ENCODE measurements around the gene AFAP1. TPM values are rescaled to one million over a fixed set of nuclear protein-coding genes. Genes with fewer than 3 reads are reported as not detected.

Gene AFAP1
- polyA plus RNA-seq, 1 donor (not counting 4 experiments of a cell fraction or from before 2014, with no cell fraction given), result 7.6 TPM

- H4K20me1 ChIP-seq (ENCODE audit: control insufficient read depth, extremely low read depth, insufficient read depth, low read length), result no peaks in the 10 kb centered on the region
- DNase-seq (ENCODE audit: low read depth, low spot score) (no peak), FAIRE-seq (no peak)
- no peak overlapping the region for H3K4me3 ChIP-seq (ENCODE audit: control insufficient read depth in 2 of 3, extremely low read depth in 1 of 3, insufficient read depth in 2 of 3, low read depth in 1 of 3, low read length in 3 of 3)
- no peak overlapping the region for H3K9ac ChIP-seq (ENCODE audit: control insufficient read depth, extremely low read depth, insufficient read depth, low read length)
- no peaks in the 10 kb centered on the region for H3K27me3 ChIP-seq (ENCODE audit: control insufficient read depth, extremely low read depth, insufficient read depth, low read length)
- H3K4me2 ChIP-seq (ENCODE audit: control insufficient read depth, extremely low read depth, insufficient read depth, low read depth, low read length), result no peak overlapping the region
- H3K79me2 ChIP-seq (ENCODE audit: control insufficient read depth, insufficient read depth, low read length), result peaks cover 9% of the 10 kb centered on the region
- peaks cover 5 to 6% of the 10 kb centered on the region in 2 experiments for H3K36me3 ChIP-seq (ENCODE audit: control insufficient read depth in 2 of 2, extremely low read depth in 1 of 2, insufficient read depth in 2 of 2, low read length in 2 of 2)
- TF ChIP-seq EZH2 (IDR thresholded peaks at IDR 0.05; ENCODE audit: low read length), result no peak
- TF ChIP-seq, protein P1, sequence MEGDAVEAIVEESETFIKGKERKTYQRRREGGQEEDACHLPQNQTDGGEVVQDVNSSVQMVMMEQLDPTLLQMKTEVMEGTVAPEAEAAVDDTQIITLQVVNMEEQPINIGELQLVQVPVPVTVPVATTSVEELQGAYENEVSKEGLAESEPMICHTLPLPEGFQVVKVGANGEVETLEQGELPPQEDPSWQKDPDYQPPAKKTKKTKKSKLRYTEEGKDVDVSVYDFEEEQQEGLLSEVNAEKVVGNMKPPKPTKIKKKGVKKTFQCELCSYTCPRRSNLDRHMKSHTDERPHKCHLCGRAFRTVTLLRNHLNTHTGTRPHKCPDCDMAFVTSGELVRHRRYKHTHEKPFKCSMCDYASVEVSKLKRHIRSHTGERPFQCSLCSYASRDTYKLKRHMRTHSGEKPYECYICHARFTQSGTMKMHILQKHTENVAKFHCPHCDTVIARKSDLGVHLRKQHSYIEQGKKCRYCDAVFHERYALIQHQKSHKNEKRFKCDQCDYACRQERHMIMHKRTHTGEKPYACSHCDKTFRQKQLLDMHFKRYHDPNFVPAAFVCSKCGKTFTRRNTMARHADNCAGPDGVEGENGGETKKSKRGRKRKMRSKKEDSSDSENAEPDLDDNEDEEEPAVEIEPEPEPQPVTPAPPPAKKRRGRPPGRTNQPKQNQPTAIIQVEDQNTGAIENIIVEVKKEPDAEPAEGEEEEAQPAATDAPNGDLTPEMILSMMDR (optimal IDR thresholded peaks at IDR 0.05 in 1 of 3, IDR thresholded peaks at IDR 0.05 in 1 of 3, conservative IDR thresholded peaks at IDR 0.05 in 1 of 3; ENCODE audit: extremely low read depth in 1 of 3, insufficient read depth in 2 of 3, low read length in 3 of 3), result no peak
- H3K9me1 ChIP-seq (ENCODE audit: control insufficient read depth, extremely low read depth, insufficient read depth, low read length), result no peaks in the 10 kb centered on the region
- dilution Hi-C loops (cut with MboI; ENCODE audit: extremely low pct_ligation_motif_present, low sequenced_read_pairs), result no loop called here
- no peak overlapping the region for H3K27ac ChIP-seq (ENCODE audit: control insufficient read depth, insufficient read depth, low read length)
- peaks cover 4% of the 10 kb centered on the region for H3K4me1 ChIP-seq (ENCODE audit: control insufficient read depth, extremely low read depth, insufficient read depth, low read length)
- H3K9me3 ChIP-seq (ENCODE audit: control insufficient read depth, low read depth, low read length), result no peaks in the 10 kb centered on the region
- H2AFZ ChIP-seq (ENCODE audit: control insufficient read depth, low read length), result no peak overlapping the region
Measured at GRCh38 chr4:7857993-7858392, 81.7 kb downstream of the AFAP1 start.

DNA sequence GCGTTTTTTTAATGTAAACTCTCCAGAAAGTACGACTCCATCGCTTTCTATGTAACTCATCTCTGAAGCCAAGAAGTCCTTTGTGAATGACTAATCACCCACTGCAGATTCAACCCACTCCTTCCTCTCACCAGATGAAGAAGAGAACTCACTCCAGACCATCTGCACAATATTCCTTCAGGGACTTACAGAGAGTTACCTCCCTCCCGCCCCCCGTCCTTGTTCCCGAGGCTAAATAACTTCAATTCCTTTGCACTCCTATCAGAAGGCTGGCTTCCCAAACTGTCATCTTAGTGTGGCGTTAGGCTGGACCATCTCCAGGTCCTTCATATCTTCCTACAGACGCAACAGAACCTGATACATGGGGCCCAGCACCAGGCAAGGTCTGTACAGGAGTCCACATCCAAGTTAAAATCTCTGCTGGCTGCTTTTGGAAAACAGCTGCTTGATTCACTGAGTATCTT lies 82.4 kb downstream of the AFAP1 start:
- Histone ChIP-seq H3K9ac (ENCODE audit: control insufficient read depth, extremely low read depth, insufficient read depth, low read length) (no peak overlapping the region), H3K4me1 (ENCODE audit: control insufficient read depth, extremely low read depth, insufficient read depth, low read length) (peaks cover 4% of the 10 kb centered on the region), H3K27me3 (ENCODE audit: control insufficient read depth, extremely low read depth, insufficient read depth, low read length) (no peaks in the 10 kb centered on the region), H4K20me1 (ENCODE audit: control insufficient read depth, extremely low read depth, insufficient read depth, low read length) (no peaks in the 10 kb centered on the region), H3K79me2 (ENCODE audit: control insufficient read depth, insufficient read depth, low read length) (peaks cover 9% of the 10 kb centered on the region), H3K9me3 (ENCODE audit: control insufficient read depth, low read depth, low read length) (no peaks in the 10 kb centered on the region), H3K9me1 (ENCODE audit: control insufficient read depth, extremely low read depth, insufficient read depth, low read length) (no peaks in the 10 kb centered on the region), H3K4me2 (ENCODE audit: control insufficient read depth, extremely low read depth, insufficient read depth, low read depth, low read length) (no peak overlapping the region), H2AFZ (ENCODE audit: control insufficient read depth, low read length) (no peak overlapping the region), H3K27ac (ENCODE audit: control insufficient read depth, insufficient read depth, low read length) (no peak overlapping the region), H3K36me3 (ENCODE audit: control insufficient read depth in 2 of 2, extremely low read depth in 1 of 2, insufficient read depth in 2 of 2, low read length in 2 of 2) (peaks cover 4 to 5% of the 10 kb centered on the region in 2 experiments), H3K4me3 (ENCODE audit: control insufficient read depth in 2 of 3, extremely low read depth in 1 of 3, insufficient read depth in 2 of 3, low read depth in 1 of 3, low read length in 3 of 3) (no peak overlapping the region)
- TF ChIP-seq, protein P1 (optimal IDR thresholded peaks at IDR 0.05 in 1 of 3, IDR thresholded peaks at IDR 0.05 in 1 of 3, conservative IDR thresholded peaks at IDR 0.05 in 1 of 3; ENCODE audit: extremely low read depth in 1 of 3, insufficient read depth in 2 of 3, low read length in 3 of 3), result no peak
- no peak for TF ChIP-seq EZH2 (IDR thresholded peaks at IDR 0.05; ENCODE audit: low read length)
- no peak for FAIRE-seq
- dilution Hi-C loops (cut with MboI; ENCODE audit: extremely low pct_ligation_motif_present, low sequenced_read_pairs), result no loop called here
- DNase-seq (ENCODE audit: low read depth, low spot score), result no peak
